B cell (primary cell): ENCODE results near the gene RSBN1L. TPM values are rescaled to one million over a fixed set of nuclear protein-coding genes. Genes with fewer than 3 reads are reported as not detected.

ENCODE experiments used
- ATAC-seq: fragments of 200-7000 bp; cut with Tn5 transposase; one replicate; pipeline ENCODE4 v1.10.0; 2021; ENCODE audit warnings: low read depth, mild to moderate bottlenecking, moderate number of reproducible peaks, moderate library complexity
- CTCF ChIA-PET: fragments of 350-600 bp; sonication (Branson Sonifier 250); formaldehyde crosslinking; loops from one replicate; lab custom pipeline; 2021; ENCODE audit warnings: antibody characterized with exemption, inconsistent platforms; lab: Charles Lee
- POLR2A ChIA-PET: fragments of 350-600 bp; sonication (Branson Sonifier 250); formaldehyde crosslinking; loops from one replicate; lab custom pipeline; 2021; ENCODE audit warnings: antibody characterized with exemption; lab: Charles Lee
- DNase-seq: peaks from one replicate; pipeline ENCODE4 v3.0.0; 2013
- H2AFZ ChIP-seq: 2 replicates; pipeline ENCODE4 v1.6.1; 2012; ENCODE audit warnings: mild to moderate bottlenecking, low read depth, low read length; ENCODE audit not compliant: insufficient read depth, poor library complexity, severe bottlenecking
- H3K27ac ChIP-seq, 2 donors: 1 replicate in 1 of 2; 2 replicates in 1 of 2; pipeline ENCODE4 v1.5.1; 2012 to 2013; ENCODE audit warnings: low read length in 2 of 2, mild to moderate bottlenecking in 2 of 2, moderate library complexity in 1 of 2
- H3K27me3 ChIP-seq, 4 experiments: fragments of 200-600 bp in 1 of 4; sonication (generic) in 1 of 4; replicated peaks in 1 of 4; 1 replicate in 2 of 4; 2 replicates in 2 of 4; pipeline versions ENCODE4 v1.6.1 to v1.7.0; 2013 to 2016; ENCODE audit warnings: low read length in 3 of 4, mild to moderate bottlenecking in 2 of 4, mixed read lengths in 1 of 4, moderate library complexity in 1 of 4; ENCODE audit not compliant: insufficient read depth in 4 of 4, control insufficient read depth in 3 of 4; ENCODE audit errors: control extremely low read depth in 1 of 4
- H3K36me3 ChIP-seq, 2 experiments: replicated peaks in 1 of 2; 1 replicate in 1 of 2; 2 replicates in 1 of 2; pipeline versions ENCODE4 v1.6.1 to v1.7.1; 2013; ENCODE audit warnings: low read length in 1 of 2; ENCODE audit not compliant: insufficient read depth in 2 of 2, control insufficient read depth in 1 of 2; ENCODE audit errors: control extremely low read depth in 1 of 2, extremely low read depth in 1 of 2
- H3K4me1 ChIP-seq, 2 donors: fragments of 200-600 bp in 1 of 2; sonication (generic) in 1 of 2; 1 replicate in 1 of 2; 2 replicates in 1 of 2; pipeline versions ENCODE4 v1.5.1 to v1.6.1; 2013 to 2017; ENCODE audit warnings: low read length in 2 of 2; ENCODE audit not compliant: control insufficient read depth in 2 of 2, insufficient read depth in 2 of 2
- H3K4me2 ChIP-seq: replicated peaks from 2 replicates; pipeline ENCODE3; 2012; ENCODE audit warnings: mild to moderate bottlenecking, low read depth, low read length; ENCODE audit not compliant: poor library complexity, severe bottlenecking
- H3K4me3 ChIP-seq, 5 experiments: fragments of 200-600 bp in 1 of 5; sonication (generic) in 1 of 5; 1 replicate in 3 of 5; 2 replicates in 2 of 5; pipeline versions ENCODE4 v1.5.1 to v1.7.0; 2011 to 2016; ENCODE audit warnings: low read length in 4 of 5, mild to moderate bottlenecking in 4 of 5, low read depth in 2 of 5, control low read depth in 1 of 5, moderate library complexity in 1 of 5; ENCODE audit not compliant: insufficient read depth in 1 of 5; ENCODE audit errors: control extremely low read depth in 1 of 5, extremely low read depth in 1 of 5
- H3K79me2 ChIP-seq: fragments of 200-600 bp; sonication (generic); one replicate; pipeline ENCODE4 v1.6.0; 2016; ENCODE audit warnings: low read length; ENCODE audit not compliant: control insufficient read depth, insufficient read depth
- H3K9ac ChIP-seq: fragments of 200-600 bp; sonication (generic); 2 replicates; pipeline ENCODE4 v1.6.1; 2017; ENCODE audit warnings: mild to moderate bottlenecking, low read length, moderate library complexity
- H3K9me3 ChIP-seq, 3 donors: one replicate each; pipeline versions ENCODE4 v1.6.1 to v1.7.1; 2013; ENCODE audit warnings: low read length in 2 of 3; ENCODE audit not compliant: control insufficient read depth in 2 of 3, insufficient read depth in 1 of 3; ENCODE audit errors: control extremely low read depth in 1 of 3
- H4K20me1 ChIP-seq: 2 replicates; pipeline ENCODE4 v1.6.0; 2012; ENCODE audit warnings: mild to moderate bottlenecking, low read length; ENCODE audit not compliant: insufficient read depth, control insufficient read depth, poor library complexity, severe bottlenecking
- H3K27ac Mint-ChIP-seq: one replicate; pipeline ENCODE4 v1.8.0; 2021; ENCODE audit warnings: mixed read lengths
- H3K27me3 Mint-ChIP-seq: one replicate; pipeline ENCODE4 v1.8.0; 2021; ENCODE audit warnings: mixed read lengths
- H3K4me1 Mint-ChIP-seq: one replicate; pipeline ENCODE4 v1.8.0; 2021; ENCODE audit warnings: mixed read lengths
- H3K4me3 Mint-ChIP-seq: one replicate; pipeline ENCODE4 v1.8.0; 2021; ENCODE audit warnings: mixed read lengths
- H3K9me3 Mint-ChIP-seq: one replicate; pipeline ENCODE4 v1.8.0; 2022; ENCODE audit warnings: mixed read lengths; ENCODE audit not compliant: insufficient read depth
- EZH2 ChIP-seq: IDR thresholded peaks from 2 replicates; pipeline ENCODE4 v1.6.1; 2012; ENCODE audit warnings: borderline replicate concordance, low read depth, mild to moderate bottlenecking, moderate library complexity, low read length; ENCODE audit not compliant: insufficient read depth, poor library complexity, severe bottlenecking
- WGBS: methylation state at CpG from one replicate; pipeline ENCODE4 v1.1.5; 2013; ENCODE audit warnings: missing lambda C conversion rate; ENCODE audit not compliant: insufficient coverage; 5-methylcytosine and 5-hydroxymethylcytosine counted together
- intact Hi-C: fragments of 100-400 bp; cut with micrococcal nuclease; formaldehyde crosslinking; loops from one replicate; pipeline ENCODE4 v1.10.0; 2022
- polyA plus RNA-seq: library from polyadenylated mRNA; depleted of rRNA; stranded (reverse); fragments of >200 nt; gene quantifications from 2 replicates; pipeline ENCODE4 v1.2.3, GENCODE V29; 2012
- total RNA-seq, 2 donors: library from RNA; stranded (reverse); fragments of 120-200 nt in 1 of 2; gene quantifications; 1 replicate in 1 of 2; 2 replicates in 1 of 2; pipeline versions ENCODE4 v1.2.3 to v1.2.4, GENCODE V29; 2013 to 2022
- TF ChIP-seq, protein P1 (sequence below): fragments of 200-600 bp; IDR thresholded peaks from one replicate; pipeline ENCODE4 v1.8.0; 2022; ENCODE audit warnings: antibody characterized with exemption, mild to moderate bottlenecking

RSBN1L gene
- total and polyA plus RNA-seq, 2 donors (not counting 1 experiment from before 2014, with no cell fraction given): 17.0 to 47.0 TPM

- Histone ChIP-seq H3K36me3 (peaks cover 4 to 41% of the 10 kb centered on the region in 2 experiments), H3K4me1 (no peaks in the 10 kb centered on the region), H3K9me3 (no peaks in the 10 kb centered on the region), H3K79me2 (peaks cover 51% of the 10 kb centered on the region), H2AFZ (no peak overlapping the region), H3K4me2 (no peak overlapping the region), H3K27me3 (no peaks in the 10 kb centered on the region), H3K4me3 (no peak overlapping the region), H3K9ac (no peak overlapping the region), H3K27ac (no peak overlapping the region), H4K20me1 (peaks cover 13% of the 10 kb centered on the region)
- ATAC-seq: no peak
- CTCF ChIA-PET: interaction anchor here (1.2 to 1.4 kb wide), 3 partner anchors 52 to 170 kb away, joined by 3 to 5 read pairs (median 4); no protein-coding TSS in a partner anchor
- no peaks in the 10 kb centered on the region for H3K27me3 Mint-ChIP-seq
- POLR2A ChIA-PET: no interaction called here
- WGBS: 96% methylated on average over 3 of the region's 6 CpGs
- intact Hi-C loops: no loop called here
- H3K4me3 Mint-ChIP-seq: no peak overlapping the region
- no peak overlapping the region for H3K27ac Mint-ChIP-seq
- no peak for TF ChIP-seq EZH2
- TF ChIP-seq, protein P1, sequence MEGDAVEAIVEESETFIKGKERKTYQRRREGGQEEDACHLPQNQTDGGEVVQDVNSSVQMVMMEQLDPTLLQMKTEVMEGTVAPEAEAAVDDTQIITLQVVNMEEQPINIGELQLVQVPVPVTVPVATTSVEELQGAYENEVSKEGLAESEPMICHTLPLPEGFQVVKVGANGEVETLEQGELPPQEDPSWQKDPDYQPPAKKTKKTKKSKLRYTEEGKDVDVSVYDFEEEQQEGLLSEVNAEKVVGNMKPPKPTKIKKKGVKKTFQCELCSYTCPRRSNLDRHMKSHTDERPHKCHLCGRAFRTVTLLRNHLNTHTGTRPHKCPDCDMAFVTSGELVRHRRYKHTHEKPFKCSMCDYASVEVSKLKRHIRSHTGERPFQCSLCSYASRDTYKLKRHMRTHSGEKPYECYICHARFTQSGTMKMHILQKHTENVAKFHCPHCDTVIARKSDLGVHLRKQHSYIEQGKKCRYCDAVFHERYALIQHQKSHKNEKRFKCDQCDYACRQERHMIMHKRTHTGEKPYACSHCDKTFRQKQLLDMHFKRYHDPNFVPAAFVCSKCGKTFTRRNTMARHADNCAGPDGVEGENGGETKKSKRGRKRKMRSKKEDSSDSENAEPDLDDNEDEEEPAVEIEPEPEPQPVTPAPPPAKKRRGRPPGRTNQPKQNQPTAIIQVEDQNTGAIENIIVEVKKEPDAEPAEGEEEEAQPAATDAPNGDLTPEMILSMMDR: no peak
- no peaks in the 10 kb centered on the region for H3K9me3 Mint-ChIP-seq
- H3K4me1 Mint-ChIP-seq: peaks cover 26% of the 10 kb centered on the region
- DNase-seq: no peak
Measured at GRCh38 chr7:77766801-77767605, 70.7 kb downstream of the RSBN1L start.

GRCh38 chr7:77770316-77770715 is 74.1 kb downstream of the RSBN1L start:
- H3K36me3 ChIP-seq: peaks cover 4 to 65% of the 10 kb centered on the region in 2 experiments
- no peak overlapping the region for H3K4me2 ChIP-seq
- no peaks in the 10 kb centered on the region for H3K4me1 ChIP-seq
- Mint-ChIP-seq H3K27ac (no peak overlapping the region), H3K27me3 (no peaks in the 10 kb centered on the region), H3K9me3 (no peaks in the 10 kb centered on the region), H3K4me3 (no peak overlapping the region), H3K4me1 (peaks cover 7% of the 10 kb centered on the region)
- no peak for TF ChIP-seq EZH2
- TF ChIP-seq, protein P1: no peak
- no peak for DNase-seq
- H3K9me3 ChIP-seq: peaks cover 0 to 4% (median 0%) of the 10 kb centered on the region in 3 donors
- 88% methylated on average over 6 of the region's 8 CpGs for WGBS
- no peak for ATAC-seq
- H3K9ac ChIP-seq: no peak overlapping the region
- H4K20me1 ChIP-seq: no peaks in the 10 kb centered on the region
- H3K79me2 ChIP-seq: peaks cover 20% of the 10 kb centered on the region
- H3K4me3 ChIP-seq: no peak overlapping the region
- POLR2A ChIA-PET: interaction anchor here (0.7 kb wide), 1 partner anchor 15 kb away, joined by 3 read pairs; no protein-coding TSS in a partner anchor
- CTCF ChIA-PET: no interaction called here
- no peak overlapping the region for H3K27ac ChIP-seq
- no peaks in the 10 kb centered on the region for H3K27me3 ChIP-seq
- intact Hi-C loops: no loop called here
- H2AFZ ChIP-seq: no peak overlapping the region
